AG04450 (cell line): Measurements from ENCODE around the gene XPR1. TPM values are rescaled to one million over a fixed set of nuclear protein-coding genes. Genes with fewer than 3 reads are reported as not detected.
"Not testable (repeated sequence)": the region's sequence is repeated elsewhere in the genome, so short reads cannot be mapped to it uniquely, and the experiment has no call there.

Experiments
- CTCF ChIA-PET: fragments of 300-600, 350-600 bp; formaldehyde crosslinking; extraction: SDS; loops from one replicate; lab custom pipeline; 2022; ENCODE audit warnings: antibody characterized with exemption, inconsistent platforms; lab: Charles Lee
- POLR2A ChIA-PET: fragments of 350-600 bp; formaldehyde crosslinking; extraction: SDS; loops from one replicate; lab custom pipeline; 2021; ENCODE audit warnings: antibody characterized with exemption, inconsistent platforms; lab: Yijun Ruan, JAX
- DNase-seq: peaks from one replicate; pipeline ENCODE4 v3.0.0-alpha.2; 2011; ENCODE audit warnings: low read depth, low spot score
- H3K27ac ChIP-seq: one replicate; pipeline ENCODE4 v1.5.1; 2012; ENCODE audit warnings: low read depth, low read length, control low read depth
- H3K27me3 ChIP-seq: one replicate; pipeline ENCODE4 v1.6.0; 2012; ENCODE audit warnings: low read length; ENCODE audit not compliant: control insufficient read depth, insufficient read depth
- H3K4me3 ChIP-seq: 2 replicates; pipeline ENCODE4 v1.5.1; 2011; ENCODE audit warnings: mild to moderate bottlenecking, low read depth, low read length, control low read depth
- H3K9me3 ChIP-seq: 2 replicates; pipeline ENCODE4 v1.5.1; 2012; ENCODE audit warnings: low read length; ENCODE audit not compliant: control insufficient read depth, insufficient read depth
- CTCF ChIP-seq: IDR thresholded peaks from 2 replicates; pipeline ENCODE4 v1.5.1; 2011; ENCODE audit warnings: low read depth, low read length, control low read depth, inconsistent platforms
- polyA plus RNA-seq: library from polyadenylated mRNA; depleted of rRNA; stranded (reverse); fragments of >200 nt; gene quantifications from 2 replicates; pipeline ENCODE4 v1.2.3, GENCODE V29; 2011

Gene XPR1
- polyA plus RNA-seq, 1 experiment: 63.2 TPM

- Histone ChIP-seq H3K4me3 (no peak overlapping the region), H3K27ac (no peak overlapping the region), H3K27me3 (no peaks in the 10 kb centered on the region), H3K9me3 (no peaks in the 10 kb centered on the region)
- no peak for TF ChIP-seq CTCF
- POLR2A ChIA-PET: no interaction called here
- CTCF ChIA-PET: no interaction called here
- DNase-seq: no peak
Measured at GRCh38 chr1:180814258-180814657, 182.4 kb downstream of the XPR1 start.

GRCh38 chr1:180815188-180815587 lies 183.4 kb downstream of the XPR1 start:
- POLR2A ChIA-PET: no interaction called here
- H3K9me3 ChIP-seq: no peaks in the 10 kb centered on the region
- CTCF ChIA-PET: no interaction called here
- DNase-seq: no peak
- H3K27me3 ChIP-seq: no peaks in the 10 kb centered on the region
- H3K27ac ChIP-seq: no peak overlapping the region
- H3K4me3 ChIP-seq: no peak overlapping the region
- TF ChIP-seq CTCF: no peak

- no peak overlapping the region for H3K27ac ChIP-seq
- no peak overlapping the region for H3K4me3 ChIP-seq
- ChIA-PET CTCF (no interaction called here), POLR2A (no interaction called here)
- no peaks in the 10 kb centered on the region for H3K9me3 ChIP-seq
- H3K27me3 ChIP-seq: no peaks in the 10 kb centered on the region
- DNase-seq: no peak
- TF ChIP-seq CTCF: no peak
Measured at GRCh38 chr1:180816132-180816531, 184.3 kb downstream of the XPR1 start.

- POLR2A ChIA-PET: no interaction called here
- CTCF ChIA-PET: no interaction called here
- Histone ChIP-seq H3K9me3 (no peaks in the 10 kb centered on the region), H3K27me3 (no peaks in the 10 kb centered on the region), H3K27ac (no peak overlapping the region), H3K4me3 (no peak overlapping the region)
- no peak for DNase-seq
- TF ChIP-seq CTCF: no peak
Measured at GRCh38 chr1:180821970-180822369, 190.1 kb downstream of the XPR1 start.

GRCh38 chr1:180831507-180831906 lies 199.7 kb downstream of the XPR1 start:
- POLR2A ChIA-PET, CTCF ChIA-PET, H3K27ac ChIP-seq, H3K9me3 ChIP-seq, H3K27me3 ChIP-seq, H3K4me3 ChIP-seq, DNase-seq: not testable (repeated sequence)

GRCh38 chr1:180833180-180833579 lies 201.4 kb downstream of the XPR1 start:
- POLR2A ChIA-PET, DNase-seq: not testable (repeated sequence)

More at GRCh38 chr1:180833180-180833579, 201.4 kb downstream of the XPR1 start:
- not testable (repeated sequence) for H3K27me3 ChIP-seq, H3K4me3 ChIP-seq, H3K9me3 ChIP-seq, H3K27ac ChIP-seq
- CTCF ChIA-PET: interaction anchor here (1.1 kb wide), 1 partner anchor 318 kb away, joined by 3 read pairs; no protein-coding TSS in a partner anchor
